ENCODE results near the gene CHST14. TPM values are rescaled to one million over a fixed set of nuclear protein-coding genes. Genes with fewer than 3 reads are reported as not detected.
A peak's percentile ranks its signal among the peaks of the same experiment; 100 is the strongest.

Gene CHST14
- polyA plus RNA-seq, 1 donor from 2014 or later: 0.71 TPM

DNA sequence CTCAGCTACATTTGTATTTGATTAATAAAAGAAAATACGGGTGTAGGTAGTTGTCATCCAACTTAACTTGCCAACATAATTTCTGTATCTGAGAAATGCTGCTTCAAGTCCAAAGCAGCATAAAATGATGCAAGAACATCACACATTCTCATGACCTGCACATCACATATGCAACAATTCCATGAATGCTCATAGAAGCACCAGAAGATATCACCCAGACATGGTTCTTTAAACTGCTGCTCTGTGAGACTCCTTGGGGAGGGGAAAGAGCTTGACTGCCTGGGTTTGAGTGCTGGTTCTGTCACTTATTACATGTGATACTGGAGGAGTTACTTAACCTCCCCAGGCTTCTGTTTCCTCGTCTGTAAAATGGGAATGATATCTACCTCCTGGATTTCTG is 39.4 kb downstream of the CHST14 start:
- no peak overlapping the region for H3K4me3 ChIP-seq (ENCODE audit: low read length)
- no peak overlapping the region for H3K4me2 ChIP-seq (ENCODE audit: low read length)
- H3K27me3 ChIP-seq (ENCODE audit: insufficient read depth, low read depth, low read length): peaks cover 40% of the 10 kb centered on the region
- no peak overlapping the region for H2AFZ ChIP-seq (ENCODE audit: low read depth, low read length)
- H3K9me2 ChIP-seq (ENCODE audit: insufficient read depth, low read length): no peaks in the 10 kb centered on the region
- no peak overlapping the region for H3K9ac ChIP-seq (ENCODE audit: low read length)
- no peaks in the 10 kb centered on the region for H3K36me3 ChIP-seq (ENCODE audit: insufficient read depth, low read length)
- H3F3A ChIP-seq (ENCODE audit: insufficient read depth, low read length, poor library complexity, severe bottlenecking): no peaks in the 10 kb centered on the region
- H3K27ac ChIP-seq (ENCODE audit: low read length): no peak overlapping the region
- H3K79me2 ChIP-seq (replicated peaks; ENCODE audit: insufficient read depth, low read length): no peaks in the 10 kb centered on the region
- H3K9me3 ChIP-seq (ENCODE audit: low read length): no peaks in the 10 kb centered on the region
- TF ChIP-seq TAF1 (IDR thresholded peaks at IDR 0.05; ENCODE audit: low read depth) (no peak), MXI1 (conservative IDR thresholded peaks at IDR 0.05; ENCODE audit: poor library complexity, severe bottlenecking) (no peak), CTCF (IDR thresholded peaks at IDR 0.05; ENCODE audit: poor library complexity, severe bottlenecking) (no peak), EZH2 (IDR thresholded peaks at IDR 0.05; ENCODE audit: borderline replicate concordance, insufficient read depth, low read length, poor library complexity, severe bottlenecking) (no peak), RAD21 (conservative IDR thresholded peaks at IDR 0.05) (no peak), EP300 (conservative IDR thresholded peaks at IDR 0.05; ENCODE audit: poor library complexity, severe bottlenecking) (no peak), POLR2AphosphoS5 (IDR thresholded peaks at IDR 0.05) (no peak), SMC3 (conservative IDR thresholded peaks at IDR 0.05; ENCODE audit: poor library complexity) (no peak)
- TF ChIP-seq, protein P1, sequence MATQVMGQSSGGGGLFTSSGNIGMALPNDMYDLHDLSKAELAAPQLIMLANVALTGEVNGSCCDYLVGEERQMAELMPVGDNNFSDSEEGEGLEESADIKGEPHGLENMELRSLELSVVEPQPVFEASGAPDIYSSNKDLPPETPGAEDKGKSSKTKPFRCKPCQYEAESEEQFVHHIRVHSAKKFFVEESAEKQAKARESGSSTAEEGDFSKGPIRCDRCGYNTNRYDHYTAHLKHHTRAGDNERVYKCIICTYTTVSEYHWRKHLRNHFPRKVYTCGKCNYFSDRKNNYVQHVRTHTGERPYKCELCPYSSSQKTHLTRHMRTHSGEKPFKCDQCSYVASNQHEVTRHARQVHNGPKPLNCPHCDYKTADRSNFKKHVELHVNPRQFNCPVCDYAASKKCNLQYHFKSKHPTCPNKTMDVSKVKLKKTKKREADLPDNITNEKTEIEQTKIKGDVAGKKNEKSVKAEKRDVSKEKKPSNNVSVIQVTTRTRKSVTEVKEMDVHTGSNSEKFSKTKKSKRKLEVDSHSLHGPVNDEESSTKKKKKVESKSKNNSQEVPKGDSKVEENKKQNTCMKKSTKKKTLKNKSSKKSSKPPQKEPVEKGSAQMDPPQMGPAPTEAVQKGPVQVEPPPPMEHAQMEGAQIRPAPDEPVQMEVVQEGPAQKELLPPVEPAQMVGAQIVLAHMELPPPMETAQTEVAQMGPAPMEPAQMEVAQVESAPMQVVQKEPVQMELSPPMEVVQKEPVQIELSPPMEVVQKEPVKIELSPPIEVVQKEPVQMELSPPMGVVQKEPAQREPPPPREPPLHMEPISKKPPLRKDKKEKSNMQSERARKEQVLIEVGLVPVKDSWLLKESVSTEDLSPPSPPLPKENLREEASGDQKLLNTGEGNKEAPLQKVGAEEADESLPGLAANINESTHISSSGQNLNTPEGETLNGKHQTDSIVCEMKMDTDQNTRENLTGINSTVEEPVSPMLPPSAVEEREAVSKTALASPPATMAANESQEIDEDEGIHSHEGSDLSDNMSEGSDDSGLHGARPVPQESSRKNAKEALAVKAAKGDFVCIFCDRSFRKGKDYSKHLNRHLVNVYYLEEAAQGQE (IDR thresholded peaks at IDR 0.05; ENCODE audit: borderline replicate concordance): no peak
- no peaks in the 10 kb centered on the region for H4K20me1 ChIP-seq (ENCODE audit: insufficient read depth)

DNA sequence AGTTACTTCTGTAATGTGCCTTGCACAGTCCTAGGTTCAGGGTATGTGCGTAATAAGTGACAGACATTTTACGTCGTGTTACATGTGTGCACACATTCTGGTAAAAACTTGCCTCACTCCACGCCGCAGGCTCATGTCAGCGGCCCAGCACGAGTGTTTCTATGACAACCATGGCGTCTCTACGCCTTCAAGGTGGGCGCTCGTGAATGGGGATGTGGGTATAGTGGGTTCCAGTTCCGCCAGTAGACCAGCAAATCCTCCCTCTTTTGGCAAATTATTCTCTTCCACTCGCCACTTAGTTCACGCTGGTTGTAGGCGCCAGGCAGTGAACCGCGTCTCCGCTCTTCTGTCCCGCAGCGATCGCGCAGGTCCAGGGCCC is 40.3 kb downstream of the CHST14 start:
- Histone ChIP-seq H3K9ac (ENCODE audit: low read length) (no peak overlapping the region), H3K4me2 (ENCODE audit: low read length) (no peak overlapping the region), H3K27me3 (ENCODE audit: insufficient read depth, low read depth, low read length) (peaks cover 40% of the 10 kb centered on the region)

More for the DNA sequence above, 40.3 kb downstream of the CHST14 start:
- Histone ChIP-seq H2AFZ (ENCODE audit: low read depth, low read length) (no peak overlapping the region), H3K79me2 (replicated peaks; ENCODE audit: insufficient read depth, low read length) (no peaks in the 10 kb centered on the region), H3K9me3 (ENCODE audit: low read length) (no peaks in the 10 kb centered on the region), H3K27ac (ENCODE audit: low read length) (no peak overlapping the region), H3K36me3 (ENCODE audit: insufficient read depth, low read length) (no peaks in the 10 kb centered on the region), H3K9me2 (ENCODE audit: insufficient read depth, low read length) (no peaks in the 10 kb centered on the region), H3F3A (ENCODE audit: insufficient read depth, low read length, poor library complexity, severe bottlenecking) (no peaks in the 10 kb centered on the region), H4K20me1 (ENCODE audit: insufficient read depth) (no peaks in the 10 kb centered on the region), H3K4me3 (ENCODE audit: low read length) (peak overlapping the region; percentile 58)
- TF ChIP-seq POLR2AphosphoS5 (IDR thresholded peaks at IDR 0.05): peak; percentile 15
- TF ChIP-seq RAD21 (conservative IDR thresholded peaks at IDR 0.05): no peak

Measured in neural cell (in vitro differentiated cells).